Body of pancreas (tissue), 4 donors: ENCODE results near the gene DNAJC17.

Experiments
- POLR2A ChIP-seq, 3 donors: fragments of 450-650 bp; IDR thresholded peaks; one replicate each; pipeline ENCODE4 v1.6.1; 2016; ENCODE audit warnings: antibody characterized with exemption in 3 of 3, mild to moderate bottlenecking in 2 of 3
- TF ChIP-seq, protein P1 (sequence below), 7 experiments: fragments of 450-650 bp in 4 of 7; fragments of 200-600 bp in 3 of 7; sonication (generic) in 3 of 7; IDR thresholded peaks; one replicate each; pipeline ENCODE4 v1.5.1; 2016 to 2019; ENCODE audit warnings: antibody characterized with exemption in 7 of 7

DNA sequence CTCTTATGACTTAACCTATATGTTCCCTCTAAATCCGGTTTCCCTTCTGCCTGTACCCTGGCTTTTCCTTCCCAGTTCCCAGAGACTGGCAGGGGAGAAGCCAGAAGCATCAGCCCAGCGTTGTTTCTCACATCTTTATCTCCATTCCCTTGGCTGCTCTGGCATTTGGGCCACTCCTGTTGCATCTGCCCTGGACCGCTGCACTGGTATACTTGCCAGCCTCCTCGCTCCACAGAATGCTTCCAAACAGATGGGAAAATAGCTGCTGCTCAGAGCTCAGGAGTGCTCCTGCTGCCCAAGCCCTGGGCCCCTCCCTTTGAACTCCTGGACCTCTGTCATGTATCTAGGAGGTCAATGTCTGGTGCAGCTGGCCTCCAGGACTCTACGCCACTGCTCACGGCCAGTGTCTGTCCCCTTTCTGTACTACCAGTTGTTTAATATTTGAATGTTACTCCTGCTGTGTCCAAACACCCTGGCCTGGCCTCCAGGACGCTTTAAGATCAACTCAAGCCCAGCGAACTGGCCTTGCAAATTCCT lies 43.4 kb upstream of the DNAJC17 start:
- TF ChIP-seq, protein P1, sequence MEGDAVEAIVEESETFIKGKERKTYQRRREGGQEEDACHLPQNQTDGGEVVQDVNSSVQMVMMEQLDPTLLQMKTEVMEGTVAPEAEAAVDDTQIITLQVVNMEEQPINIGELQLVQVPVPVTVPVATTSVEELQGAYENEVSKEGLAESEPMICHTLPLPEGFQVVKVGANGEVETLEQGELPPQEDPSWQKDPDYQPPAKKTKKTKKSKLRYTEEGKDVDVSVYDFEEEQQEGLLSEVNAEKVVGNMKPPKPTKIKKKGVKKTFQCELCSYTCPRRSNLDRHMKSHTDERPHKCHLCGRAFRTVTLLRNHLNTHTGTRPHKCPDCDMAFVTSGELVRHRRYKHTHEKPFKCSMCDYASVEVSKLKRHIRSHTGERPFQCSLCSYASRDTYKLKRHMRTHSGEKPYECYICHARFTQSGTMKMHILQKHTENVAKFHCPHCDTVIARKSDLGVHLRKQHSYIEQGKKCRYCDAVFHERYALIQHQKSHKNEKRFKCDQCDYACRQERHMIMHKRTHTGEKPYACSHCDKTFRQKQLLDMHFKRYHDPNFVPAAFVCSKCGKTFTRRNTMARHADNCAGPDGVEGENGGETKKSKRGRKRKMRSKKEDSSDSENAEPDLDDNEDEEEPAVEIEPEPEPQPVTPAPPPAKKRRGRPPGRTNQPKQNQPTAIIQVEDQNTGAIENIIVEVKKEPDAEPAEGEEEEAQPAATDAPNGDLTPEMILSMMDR (IDR thresholded peaks at IDR 0.05) = no peak
- TF ChIP-seq POLR2A (IDR thresholded peaks at IDR 0.05) = no peak
